ENCODE results near the gene GJD4. TPM values are rescaled to one million over a fixed set of nuclear protein-coding genes. Genes with fewer than 3 reads are reported as not detected.

GJD4 gene
- total and polyA plus RNA-seq, 2 experiments from 2014 or later = not detected

DNA sequence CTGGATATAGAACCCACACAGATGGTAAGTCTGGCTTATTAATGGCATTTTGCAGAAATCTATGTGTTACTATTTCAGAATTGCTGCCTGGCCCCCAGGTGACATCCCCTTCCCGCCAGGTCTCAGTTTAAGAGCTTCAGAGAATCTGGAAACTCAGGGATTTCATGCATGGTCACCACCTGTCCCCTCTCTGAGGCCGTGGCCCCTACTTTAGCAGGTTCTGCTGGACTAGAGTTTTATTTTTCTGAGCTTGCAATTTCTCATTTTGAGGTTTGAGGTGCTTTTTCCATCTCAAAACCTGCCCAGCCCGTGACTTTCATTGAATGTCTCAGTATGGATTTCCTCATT, 24.7 kb upstream of the GJD4 start (continued):
- TF ChIP-seq ETS1 (IDR thresholded peaks at IDR 0.05) = no peak
- TF ChIP-seq EZH2 (IDR thresholded peaks at IDR 0.05; ENCODE audit: low read depth, unreplicated experiment) = no peak
- no peak for TF ChIP-seq STAT1 (IDR thresholded peaks at IDR 0.05; ENCODE audit: unreplicated experiment)
- TF ChIP-seq JUNB (IDR thresholded peaks at IDR 0.05; ENCODE audit: unreplicated experiment) = no peak
- TF ChIP-seq, protein P1, sequence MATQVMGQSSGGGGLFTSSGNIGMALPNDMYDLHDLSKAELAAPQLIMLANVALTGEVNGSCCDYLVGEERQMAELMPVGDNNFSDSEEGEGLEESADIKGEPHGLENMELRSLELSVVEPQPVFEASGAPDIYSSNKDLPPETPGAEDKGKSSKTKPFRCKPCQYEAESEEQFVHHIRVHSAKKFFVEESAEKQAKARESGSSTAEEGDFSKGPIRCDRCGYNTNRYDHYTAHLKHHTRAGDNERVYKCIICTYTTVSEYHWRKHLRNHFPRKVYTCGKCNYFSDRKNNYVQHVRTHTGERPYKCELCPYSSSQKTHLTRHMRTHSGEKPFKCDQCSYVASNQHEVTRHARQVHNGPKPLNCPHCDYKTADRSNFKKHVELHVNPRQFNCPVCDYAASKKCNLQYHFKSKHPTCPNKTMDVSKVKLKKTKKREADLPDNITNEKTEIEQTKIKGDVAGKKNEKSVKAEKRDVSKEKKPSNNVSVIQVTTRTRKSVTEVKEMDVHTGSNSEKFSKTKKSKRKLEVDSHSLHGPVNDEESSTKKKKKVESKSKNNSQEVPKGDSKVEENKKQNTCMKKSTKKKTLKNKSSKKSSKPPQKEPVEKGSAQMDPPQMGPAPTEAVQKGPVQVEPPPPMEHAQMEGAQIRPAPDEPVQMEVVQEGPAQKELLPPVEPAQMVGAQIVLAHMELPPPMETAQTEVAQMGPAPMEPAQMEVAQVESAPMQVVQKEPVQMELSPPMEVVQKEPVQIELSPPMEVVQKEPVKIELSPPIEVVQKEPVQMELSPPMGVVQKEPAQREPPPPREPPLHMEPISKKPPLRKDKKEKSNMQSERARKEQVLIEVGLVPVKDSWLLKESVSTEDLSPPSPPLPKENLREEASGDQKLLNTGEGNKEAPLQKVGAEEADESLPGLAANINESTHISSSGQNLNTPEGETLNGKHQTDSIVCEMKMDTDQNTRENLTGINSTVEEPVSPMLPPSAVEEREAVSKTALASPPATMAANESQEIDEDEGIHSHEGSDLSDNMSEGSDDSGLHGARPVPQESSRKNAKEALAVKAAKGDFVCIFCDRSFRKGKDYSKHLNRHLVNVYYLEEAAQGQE (IDR thresholded peaks at IDR 0.05; ENCODE audit: unreplicated experiment) = no peak
- TF ChIP-seq ZNF331 (CRISPR knock-in tag; IDR thresholded peaks at IDR 0.05; ENCODE audit: low read depth) = no peak
- no peak for TF ChIP-seq POLR2AphosphoS5 (IDR thresholded peaks at IDR 0.05; ENCODE audit: low read depth)
- TF ChIP-seq EZH2phosphoT487 (IDR thresholded peaks at IDR 0.05; ENCODE audit: unreplicated experiment) = no peak

GRCh38 chr10:35581655-35582054, 23.5 kb upstream of the GJD4 start:
- Mint-ChIP-seq H3K36me3 (ENCODE audit: low read depth) (no peaks in the 10 kb centered on the region), H3K4me3 (no peak overlapping the region), H3K9me3 (peaks cover 2% of the 10 kb centered on the region; the same call in 2 of the 3 replicates), H3K27ac (no peak overlapping the region), H3K4me1 (no peaks in the 10 kb centered on the region), H3K27me3 (ENCODE audit: insufficient read depth, low read depth, poor library complexity) (peaks cover 2% of the 10 kb centered on the region)
- Histone ChIP-seq H3K36me3 (ENCODE audit: insufficient read depth) (no peaks in the 10 kb centered on the region), H2AFZ (no peak overlapping the region), H4K20me1 (replicated peaks; ENCODE audit: insufficient read depth) (no peaks in the 10 kb centered on the region), H3K27me3 (ENCODE audit: insufficient read depth) (no peaks in the 10 kb centered on the region), H3K4me3 (no peak overlapping the region), H3K9me2 (ENCODE audit: insufficient read depth) (0 out of 2 replicates have a peak, but pooled peaks cover under 1% of the 10 kb centered on the region), H3F3A (replicated peaks; ENCODE audit: low read depth) (no peaks in the 10 kb centered on the region), H3K27ac (ENCODE audit: low read depth) (no peak overlapping the region), H3K4me1 (ENCODE audit: insufficient read depth) (no peaks in the 10 kb centered on the region), H3K79me2 (replicated peaks; ENCODE audit: insufficient read depth) (no peaks in the 10 kb centered on the region), H3K4me2 (no peak overlapping the region)
- DNase-seq (ENCODE audit: low spot score) (no peak), ATAC-seq (no peak)
- TF ChIP-seq JUNB (IDR thresholded peaks at IDR 0.05; ENCODE audit: unreplicated experiment) = no peak
- TF ChIP-seq ZNF114 (CRISPR knock-in tag; IDR thresholded peaks at IDR 0.05) = no peak

- DNase-seq (ENCODE audit: low spot score) (no peak), ATAC-seq (no peak)
- Histone ChIP-seq H3K4me1 (ENCODE audit: insufficient read depth) (no peaks in the 10 kb centered on the region), H2AFZ (no peak overlapping the region), H3K36me3 (ENCODE audit: insufficient read depth) (no peaks in the 10 kb centered on the region), H3K9me2 (ENCODE audit: insufficient read depth) (no peaks in the 10 kb centered on the region), H3F3A (replicated peaks; ENCODE audit: low read depth) (no peaks in the 10 kb centered on the region), H3K27me3 (ENCODE audit: insufficient read depth) (no peaks in the 10 kb centered on the region), H3K4me2 (no peak overlapping the region), H3K79me2 (replicated peaks; ENCODE audit: insufficient read depth) (no peaks in the 10 kb centered on the region), H4K20me1 (replicated peaks; ENCODE audit: insufficient read depth) (no peaks in the 10 kb centered on the region), H3K27ac (ENCODE audit: low read depth) (no peak overlapping the region), H3K4me3 (no peak overlapping the region)
- H3K27me3 Mint-ChIP-seq (ENCODE audit: insufficient read depth, low read depth, poor library complexity) = peaks cover 4% of the 10 kb centered on the region
- peaks cover 5% of the 10 kb centered on the region; the same call in 2 of the 3 replicates for H3K9me3 Mint-ChIP-seq
- no peak overlapping the region for H3K4me3 Mint-ChIP-seq
- H3K4me1 Mint-ChIP-seq = no peaks in the 10 kb centered on the region
- no peak overlapping the region for H3K27ac Mint-ChIP-seq
- no peak for TF ChIP-seq EZH2 (IDR thresholded peaks at IDR 0.05; ENCODE audit: low read depth, unreplicated experiment)
- no peak for TF ChIP-seq JUNB (IDR thresholded peaks at IDR 0.05; ENCODE audit: unreplicated experiment)
- H3K36me3 Mint-ChIP-seq (ENCODE audit: low read depth) = no peaks in the 10 kb centered on the region; the same call in 2 of the 3 replicates
Observed at GRCh38 chr10:35584946-35585345, 20.2 kb upstream of the GJD4 start.
